Natural killer cell treated with Interleukin-12 subunit alpha and Interleukin-12 subunit beta and Interleukin-15 and Interleukin-18, amount 100 ng/mL, for 72 hours (primary cell): ENCODE data around the gene PLEKHG4. TPM values are rescaled to one million over a fixed set of nuclear protein-coding genes. Genes with fewer than 3 reads are reported as not detected.

ENCODE experiments used
- ATAC-seq, 2 donors: fragments of 150-1000 bp; cut with Tn5 transposase in 1 of 2; sonication (Bioruptor Pico), chemical (Tn5 transposase) in 1 of 2; 2 replicates each; pipeline ENCODE4 v1.10.0; 2021
- DNase-seq: peaks from one replicate; pipeline ENCODE4 v3.0.0; 2022; ENCODE audit warnings: low spot score
- H3K27ac Mint-ChIP-seq, 2 donors: 1 replicate in 1 of 2; 2 replicates in 1 of 2; pipeline ENCODE4 v1.8.0; 2022; ENCODE audit warnings: mixed read lengths in 2 of 2, mild to moderate bottlenecking in 1 of 2, moderate library complexity in 1 of 2
- H3K27me3 Mint-ChIP-seq, 2 donors: 1 replicate in 1 of 2; 2 replicates in 1 of 2; pipeline ENCODE4 v1.8.0; 2022; ENCODE audit warnings: mixed read lengths in 2 of 2
- H3K36me3 Mint-ChIP-seq: one replicate; pipeline ENCODE4 v1.8.0; 2022; ENCODE audit warnings: mixed read lengths
- H3K4me1 Mint-ChIP-seq, 2 donors: 1 replicate in 1 of 2; 2 replicates in 1 of 2; pipeline ENCODE4 v1.8.0; 2022; ENCODE audit warnings: low read depth in 2 of 2, mixed read lengths in 2 of 2, mild to moderate bottlenecking in 1 of 2
- H3K4me3 Mint-ChIP-seq: one replicate; pipeline ENCODE4 v1.8.0; 2022; ENCODE audit warnings: mixed read lengths
- H3K9me3 Mint-ChIP-seq: 2 replicates; pipeline ENCODE4 v1.8.0; 2022; ENCODE audit warnings: mixed read lengths
- total RNA-seq, 2 donors: library from RNA; stranded (reverse); gene quantifications; one replicate each; pipeline ENCODE4 v1.2.3, GENCODE V29; 2022

Gene PLEKHG4
- total RNA-seq: 1 to 10 TPM; 5.8 to 8.7 TPM

DNA sequence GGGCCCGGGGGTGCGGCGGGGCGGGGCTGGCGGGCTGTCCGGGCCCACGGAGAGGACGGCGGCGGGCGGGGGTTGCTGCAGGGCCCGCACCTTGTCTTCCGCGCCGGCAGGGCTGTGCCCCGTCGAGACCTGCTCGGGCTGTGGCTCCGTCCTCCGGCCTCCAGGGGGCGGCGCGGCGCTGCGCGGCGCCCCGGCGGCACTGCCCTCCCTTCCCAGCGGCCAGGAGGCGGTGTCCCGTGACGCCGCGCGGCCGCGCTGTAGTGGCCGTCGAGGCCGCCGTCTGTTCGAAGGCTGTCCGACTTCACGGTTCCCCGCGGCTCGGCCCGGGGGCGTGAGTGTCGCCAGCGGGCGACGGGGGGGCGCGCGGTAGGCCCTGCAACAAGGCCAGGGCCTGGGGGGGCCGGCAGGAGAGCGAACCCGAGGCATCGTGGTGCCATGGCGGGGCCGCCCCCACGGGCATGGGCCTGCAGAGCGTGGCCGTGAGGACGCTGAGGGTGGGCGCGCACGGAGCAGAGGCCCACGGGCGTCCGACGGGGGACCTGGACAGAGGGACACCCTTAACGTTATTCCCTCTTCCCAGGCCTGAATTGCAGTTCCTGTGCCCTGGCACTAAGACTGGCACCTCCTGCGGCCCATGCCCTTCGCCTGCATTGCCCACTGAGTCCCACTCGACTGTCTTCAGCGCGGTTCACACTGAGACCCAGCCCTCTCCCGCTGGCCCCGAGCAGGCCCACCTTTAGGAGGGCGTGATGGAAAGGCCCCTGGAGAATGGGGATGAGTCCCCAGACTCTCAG is at the start of gene PLEKHG4:
Gene PLEKHG4 (plus strand): TSS at position 237 of the 794 bp plus-strand sequence. CDS start 513 bp downstream, at position 750.
- Mint-ChIP-seq H3K36me3 (peaks cover 5% of the 10 kb centered on the region), H3K27ac (peak within 1 kb of the TSS; percentile 43 to 58), H3K9me3 (no peaks in the 10 kb centered on the region), H3K27me3 (no peaks in the 10 kb centered on the region), H3K4me1 (peaks cover 12 to 16% of the 10 kb centered on the region in 2 donors), H3K4me3 (peak within 1 kb of the TSS; percentile 76)
- peak; percentile 96 to 97 for ATAC-seq
- DNase-seq: peak; percentile 86

- ATAC-seq (no peak), DNase-seq (no peak)
- H3K9me3 Mint-ChIP-seq: no peaks in the 10 kb centered on the region
- H3K4me1 Mint-ChIP-seq: peaks cover 31 to 38% of the 10 kb centered on the region in 2 donors
- H3K27ac Mint-ChIP-seq: no peak overlapping the region
- no peak overlapping the region for H3K4me3 Mint-ChIP-seq
- H3K36me3 Mint-ChIP-seq: peaks cover 14% of the 10 kb centered on the region
- no peaks in the 10 kb centered on the region for H3K27me3 Mint-ChIP-seq
Observed at GRCh38 chr16:67229906-67230808, 49.2 kb upstream of the PLEKHG4 start.

DNA sequence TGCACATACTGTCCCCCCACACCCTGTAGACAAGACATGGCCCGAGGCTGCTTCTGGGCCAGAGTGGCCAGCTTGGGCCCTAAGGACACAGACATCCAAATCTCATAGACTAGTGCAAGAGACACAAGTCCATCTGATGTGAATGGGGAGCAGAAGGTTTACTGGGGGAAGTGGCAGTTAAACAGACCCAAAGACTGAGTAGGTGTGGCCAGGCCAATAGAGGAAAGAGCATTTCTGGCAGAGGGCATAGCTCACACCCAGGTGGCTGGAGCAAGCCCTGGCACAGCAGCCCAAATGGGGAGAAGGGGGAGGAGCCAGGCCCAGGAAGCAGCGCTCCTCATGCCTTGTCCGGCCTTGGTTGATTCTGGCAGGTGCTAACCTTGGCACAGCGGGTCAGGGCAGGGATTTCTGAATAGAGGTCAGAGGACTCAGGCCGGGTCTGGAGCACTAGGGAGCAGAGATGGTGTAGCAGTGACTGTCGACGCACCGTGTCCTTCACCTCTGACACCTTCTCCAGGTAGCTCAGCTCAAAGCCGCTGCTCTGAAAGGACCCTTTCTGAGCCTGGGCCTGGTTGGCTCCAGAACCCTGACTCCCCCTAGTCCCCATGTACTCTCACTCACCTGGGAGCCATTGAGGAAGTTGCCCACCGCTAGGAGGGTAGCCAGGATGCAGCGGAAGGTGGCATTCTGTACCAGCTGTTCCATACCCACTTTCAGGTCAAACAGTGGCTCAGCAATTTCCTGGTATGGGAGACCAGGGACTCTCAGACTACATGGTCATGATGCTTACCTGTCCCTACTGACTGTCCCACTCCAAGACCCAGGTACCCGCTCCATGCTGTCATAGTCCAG is 48.3 kb upstream of the PLEKHG4 start:
- H3K9me3 Mint-ChIP-seq: no peaks in the 10 kb centered on the region
- ATAC-seq: no peak
- no peaks in the 10 kb centered on the region for H3K27me3 Mint-ChIP-seq
- H3K4me3 Mint-ChIP-seq: no peak overlapping the region
- H3K27ac Mint-ChIP-seq: no peak overlapping the region
- H3K36me3 Mint-ChIP-seq: peaks cover 17% of the 10 kb centered on the region
- DNase-seq: no peak
- H3K4me1 Mint-ChIP-seq: peaks cover 26 to 31% of the 10 kb centered on the region in 2 donors

DNA sequence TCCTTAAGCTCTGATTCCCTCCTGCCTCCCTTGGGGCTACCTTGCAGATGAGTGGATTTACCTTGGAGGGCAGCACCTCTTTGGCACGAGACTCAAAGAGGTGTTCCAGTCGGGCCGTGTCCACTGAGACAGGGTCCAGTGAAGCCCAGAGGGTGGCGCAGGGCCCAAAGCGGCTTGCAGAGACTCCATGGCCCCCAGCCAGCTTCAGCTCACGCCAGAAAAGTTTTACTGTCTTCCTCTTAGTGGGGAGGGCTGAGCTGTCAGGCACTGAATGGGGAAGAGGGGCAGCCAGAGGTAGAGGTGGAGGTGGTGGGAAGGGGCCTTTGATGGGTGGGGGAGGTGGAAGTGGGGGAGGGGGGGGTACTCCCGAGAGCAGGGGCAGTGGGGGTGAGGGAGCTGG is 45.7 kb upstream of the PLEKHG4 start:
- Mint-ChIP-seq H3K36me3 (peaks cover 6% of the 10 kb centered on the region), H3K4me1 (peaks cover 10 to 15% of the 10 kb centered on the region in 2 donors), H3K27me3 (no peaks in the 10 kb centered on the region), H3K27ac (no peak overlapping the region), H3K9me3 (no peaks in the 10 kb centered on the region), H3K4me3 (no peak overlapping the region)
- ATAC-seq (no peak), DNase-seq (no peak)

DNA sequence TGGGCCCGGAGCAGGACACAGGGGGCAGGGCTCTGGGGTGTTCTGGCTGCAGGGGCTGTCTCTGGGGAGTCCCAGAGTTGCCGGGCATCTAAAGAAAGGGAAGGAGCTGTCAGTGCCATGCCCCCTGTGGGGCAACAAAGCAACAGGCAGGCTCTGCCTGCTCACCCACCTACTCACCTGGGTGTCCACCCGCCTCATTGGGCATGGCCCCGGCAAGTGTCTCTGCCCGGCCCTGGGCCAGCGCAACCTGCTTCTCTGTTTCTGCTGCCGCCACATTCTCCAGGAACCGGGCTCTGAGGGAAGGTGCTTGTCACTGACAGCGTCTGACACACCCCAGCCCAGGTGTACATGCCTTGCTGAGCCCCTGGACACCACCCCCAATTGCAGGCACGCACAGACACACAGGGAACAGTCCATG is 45.1 kb upstream of the PLEKHG4 start:
- Mint-ChIP-seq H3K4me3 (no peak overlapping the region), H3K27ac (no peak overlapping the region), H3K36me3 (peaks cover 6% of the 10 kb centered on the region), H3K4me1 (peaks cover 6 to 18% of the 10 kb centered on the region in 2 donors), H3K27me3 (no peaks in the 10 kb centered on the region), H3K9me3 (no peaks in the 10 kb centered on the region)
- DNase-seq (no peak), ATAC-seq (no peak)

- H3K27me3 Mint-ChIP-seq: no peaks in the 10 kb centered on the region
- peaks cover 6% of the 10 kb centered on the region for H3K36me3 Mint-ChIP-seq
- DNase-seq: peak; percentile 60
- no peaks in the 10 kb centered on the region for H3K9me3 Mint-ChIP-seq
- H3K27ac Mint-ChIP-seq: peak overlapping the region; percentile 19 to 72
- peak in 1 of 2 donors; percentile 48 for ATAC-seq
- H3K4me1 Mint-ChIP-seq: peaks cover 12 to 24% of the 10 kb centered on the region in 2 donors
- H3K4me3 Mint-ChIP-seq: peak overlapping the region; percentile 49
Observed at GRCh38 chr16:67235816-67236562, 43.3 kb upstream of the PLEKHG4 start.

DNA sequence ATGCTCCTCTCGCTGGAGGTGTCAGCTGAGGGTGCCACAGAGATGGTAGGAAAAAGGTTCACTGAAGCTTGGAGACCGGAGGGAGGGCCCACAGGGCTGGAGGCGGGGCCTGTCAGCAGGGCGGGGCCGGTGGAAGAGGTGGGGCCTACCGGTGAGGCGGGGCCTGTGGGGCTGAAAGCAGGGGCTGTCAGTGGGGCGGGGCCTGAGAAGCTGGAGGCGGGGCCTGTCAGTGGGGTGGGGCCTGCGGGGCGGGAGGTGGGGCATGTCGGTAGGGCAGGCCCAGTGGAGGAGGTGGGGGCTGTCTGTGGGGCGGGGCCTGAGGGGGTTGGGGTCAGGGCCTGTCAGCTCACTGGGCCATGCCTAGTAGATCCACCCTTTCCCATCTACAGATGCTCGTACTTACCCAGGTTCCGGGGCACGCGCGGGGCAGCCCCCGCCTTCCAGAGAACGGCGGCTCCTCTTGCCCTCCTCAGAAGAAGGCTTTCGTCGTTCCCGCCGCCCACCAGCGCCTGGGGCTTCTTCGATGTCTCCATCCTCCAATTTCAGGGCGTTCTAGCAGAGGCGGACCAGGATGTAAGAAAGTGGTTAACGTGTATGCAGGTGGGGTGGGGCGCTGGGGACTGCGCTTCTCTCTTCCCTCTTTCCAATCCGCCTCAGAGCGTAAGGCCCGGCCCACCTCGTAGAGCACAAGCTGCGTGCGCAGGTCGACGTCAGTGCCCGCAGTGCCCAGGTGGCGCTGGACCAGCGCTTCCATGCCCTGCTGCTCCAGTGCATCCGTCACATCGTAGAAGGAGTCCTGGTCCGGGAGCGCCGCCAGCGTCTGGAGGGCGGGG is 42.6 kb upstream of the PLEKHG4 start:
- ATAC-seq (peak; percentile 87 to 91), DNase-seq (peak; percentile 78)
- peak overlapping the region; percentile 19 to 72 for H3K27ac Mint-ChIP-seq
- no peaks in the 10 kb centered on the region for H3K9me3 Mint-ChIP-seq
- no peaks in the 10 kb centered on the region for H3K27me3 Mint-ChIP-seq
- peak overlapping the region; percentile 49 for H3K4me3 Mint-ChIP-seq
- peaks cover 6% of the 10 kb centered on the region for H3K36me3 Mint-ChIP-seq
- H3K4me1 Mint-ChIP-seq: peaks cover 18 to 30% of the 10 kb centered on the region in 2 donors

DNA sequence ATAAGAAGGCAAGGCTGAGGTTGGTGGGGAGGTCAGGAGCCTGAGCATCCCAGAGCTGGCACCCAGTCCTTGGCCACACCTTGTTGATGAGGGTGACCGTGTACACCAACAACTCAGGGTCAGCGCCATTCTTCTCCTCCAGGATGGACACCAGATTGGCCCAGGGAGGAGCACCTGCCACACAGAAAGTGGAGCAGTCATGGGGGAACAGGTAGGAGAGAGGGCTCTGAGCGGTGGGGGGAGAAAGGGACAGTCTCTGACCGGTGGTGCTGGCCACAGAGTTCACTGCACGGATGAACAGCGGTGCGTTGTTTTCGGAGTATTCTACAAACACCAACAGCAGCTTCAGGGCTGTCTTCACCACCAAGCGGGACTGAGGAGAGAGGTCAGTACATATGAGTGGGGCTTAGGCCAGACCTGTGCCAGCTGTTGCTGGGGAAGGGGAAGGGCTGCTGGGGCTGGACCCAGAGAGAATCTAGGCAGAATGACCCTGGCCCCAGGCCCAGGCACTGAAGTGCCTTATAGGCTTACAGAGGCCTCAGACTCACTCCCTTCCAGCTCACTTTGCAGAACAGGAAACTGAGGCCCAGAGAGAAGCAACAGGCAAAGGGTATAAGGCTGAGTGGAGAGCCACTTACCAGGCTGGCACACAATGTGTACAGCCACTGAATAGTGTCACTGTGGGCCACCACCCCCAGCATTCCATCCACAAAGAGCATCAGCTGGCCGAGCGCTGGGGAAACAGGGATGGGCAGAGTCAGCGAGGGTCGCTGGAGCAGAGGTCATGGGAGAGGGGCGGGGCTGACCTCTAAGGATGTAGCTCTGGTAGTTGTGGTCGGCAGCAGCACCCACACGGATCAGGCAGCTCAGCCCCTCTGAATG is 41.7 kb upstream of the PLEKHG4 start:
- Mint-ChIP-seq H3K36me3 (peaks cover 6% of the 10 kb centered on the region), H3K27ac (peak overlapping the region in 1 of 2 donors; percentile 63), H3K4me3 (no peak overlapping the region), H3K27me3 (no peaks in the 10 kb centered on the region), H3K9me3 (no peaks in the 10 kb centered on the region), H3K4me1 (peaks cover 22 to 33% of the 10 kb centered on the region in 2 donors)
- no peak for DNase-seq
- ATAC-seq: no peak

GRCh38 chr16:67238278-67238575 is 41.1 kb upstream of the PLEKHG4 start:
- H3K4me1 Mint-ChIP-seq: peaks cover 25 to 34% of the 10 kb centered on the region in 2 donors
- H3K27me3 Mint-ChIP-seq: no peaks in the 10 kb centered on the region
- H3K4me3 Mint-ChIP-seq: no peak overlapping the region
- DNase-seq: no peak
- H3K9me3 Mint-ChIP-seq: no peaks in the 10 kb centered on the region
- H3K36me3 Mint-ChIP-seq: peaks cover 6% of the 10 kb centered on the region
- H3K27ac Mint-ChIP-seq: peak overlapping the region in 1 of 2 donors; percentile 63
- ATAC-seq: no peak

DNA sequence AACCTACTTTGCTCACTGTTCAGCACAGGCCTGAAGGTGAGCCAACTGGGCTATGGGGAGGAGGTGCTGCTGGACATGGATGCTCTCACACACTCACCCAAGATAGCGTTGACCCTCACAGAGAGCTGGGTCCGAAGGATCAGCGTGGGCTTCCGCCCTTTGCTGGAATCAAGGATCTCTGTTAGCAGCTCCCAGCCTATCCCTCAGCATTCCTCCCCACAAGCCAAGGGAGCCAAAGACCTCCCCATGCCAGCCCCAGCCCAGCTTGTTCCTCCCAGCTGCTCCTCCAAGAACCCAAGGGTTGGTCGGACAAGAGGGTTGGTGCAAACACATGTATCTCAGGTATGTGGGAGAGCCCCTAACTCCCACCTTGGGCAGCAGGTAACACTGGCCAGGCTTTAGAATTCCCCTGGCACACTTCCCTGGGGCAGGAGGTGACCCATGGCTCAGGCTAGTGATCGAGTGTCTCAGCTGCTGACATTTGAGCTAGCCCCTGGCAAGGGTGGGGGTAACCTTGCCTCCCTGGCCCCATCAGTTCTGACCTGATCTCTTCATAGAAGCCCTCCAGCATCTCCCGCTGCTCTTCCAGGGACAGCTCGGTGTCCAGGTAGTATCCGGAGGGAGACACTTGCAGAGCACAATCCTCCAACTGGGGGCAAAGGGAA is 40.4 kb upstream of the PLEKHG4 start:
- Mint-ChIP-seq H3K4me3 (no peak overlapping the region), H3K27ac (peak overlapping the region in 1 of 2 donors; percentile 20), H3K4me1 (peaks cover 31 to 38% of the 10 kb centered on the region in 2 donors), H3K27me3 (no peaks in the 10 kb centered on the region), H3K9me3 (no peaks in the 10 kb centered on the region), H3K36me3 (peaks cover 6% of the 10 kb centered on the region)
- ATAC-seq: no peak
- DNase-seq: no peak

- H3K27me3 Mint-ChIP-seq: no peaks in the 10 kb centered on the region
- no peak for ATAC-seq
- peak overlapping the region in 1 of 2 donors; percentile 53 for H3K27ac Mint-ChIP-seq
- DNase-seq: no peak
- peaks cover 46 to 51% of the 10 kb centered on the region in 2 donors for H3K4me1 Mint-ChIP-seq
- no peaks in the 10 kb centered on the region for H3K9me3 Mint-ChIP-seq
- H3K4me3 Mint-ChIP-seq: no peak overlapping the region
- H3K36me3 Mint-ChIP-seq: peaks cover 6% of the 10 kb centered on the region
Observed at GRCh38 chr16:67240506-67240905, 38.8 kb upstream of the PLEKHG4 start.
